GM12878 (cell line): ENCODE measurements around the gene TLX2. TPM values are rescaled to one million over a fixed set of nuclear protein-coding genes. Genes with fewer than 3 reads are reported as not detected.

Experiments
- ATAC-seq: fragments of 200-7000 bp; cut with Tn5 transposase; 3 replicates; pipeline ENCODE4 v1.9.1; 2020; ENCODE audit warnings: mild to moderate bottlenecking, moderate library complexity
- BruUV-seq: library from RNA; stranded (reverse); fragments of 400-500 nt; replicated peaks from 2 replicates; lab custom pipeline; 2021; lab: Mats Ljungman, UMichigan
- CTCF ChIA-PET: fragments of 300-600 bp; sonication (Branson Sonifier 250); formaldehyde crosslinking; extraction: SDS; loops from one replicate; lab custom pipeline; 2021; ENCODE audit warnings: inconsistent platforms; lab: Yijun Ruan, JAX
- POLR2A ChIA-PET: fragments of 350-600 bp; formaldehyde crosslinking; extraction: SDS; loops from one replicate; lab custom pipeline; 2021; ENCODE audit warnings: inconsistent platforms; lab: Charles Lee
- RAD21 ChIA-PET: fragments of 300-600 bp; sonication (Branson Sonifier 250); formaldehyde crosslinking; loops from one replicate; lab custom pipeline; 2023; ENCODE audit warnings: antibody characterized with exemption; ENCODE audit not compliant: unreplicated experiment; lab: Charles Lee
- SMC1A ChIA-PET: fragments of 300-600 bp; sonication (Branson Sonifier 250); formaldehyde crosslinking; loops from one replicate; lab custom pipeline; 2023; ENCODE audit not compliant: unreplicated experiment, uncharacterized antibody; lab: Charles Lee
- DNase-seq: peaks from one replicate; pipeline ENCODE4 v3.0.0-alpha.2; 2011; ENCODE audit warnings: low read depth, low spot score
- FAIRE-seq: peaks from 3 replicates; lab custom pipeline; 2011; peaks lifted over from hg19 to GRCh38; lab: Jason Lieb, UNC
- H2AFZ ChIP-seq: 2 replicates; pipeline ENCODE4 v1.6.0; 2011; ENCODE audit warnings: low read depth, low read length, control low read depth; ENCODE audit not compliant: control insufficient read depth
- H3K27ac ChIP-seq: 2 replicates; pipeline ENCODE4 v1.5.1; 2011; ENCODE audit warnings: control low read depth; ENCODE audit not compliant: control insufficient read depth, insufficient read depth
- H3K27me3 ChIP-seq, 2 experiments: replicated peaks in 1 of 2; 2 replicates each; pipeline versions ENCODE4 v1.6.0 to v1.6.1; 2011; ENCODE audit warnings: low read length in 1 of 2; ENCODE audit not compliant: control insufficient read depth in 2 of 2, insufficient read depth in 2 of 2
- H3K36me3 ChIP-seq, 2 experiments: 2 replicates each; pipeline ENCODE4 v1.5.1; 2011; ENCODE audit warnings: low read length in 1 of 2; ENCODE audit not compliant: control insufficient read depth in 2 of 2, insufficient read depth in 2 of 2
- H3K4me1 ChIP-seq: 2 replicates; pipeline ENCODE4 v1.6.1; 2011; ENCODE audit warnings: mild to moderate bottlenecking, low read length, moderate library complexity, mixed read lengths; ENCODE audit not compliant: control insufficient read depth, insufficient read depth
- H3K4me2 ChIP-seq: 2 replicates; pipeline ENCODE4 v1.6.0; 2011; ENCODE audit warnings: control low read depth; ENCODE audit not compliant: control insufficient read depth, insufficient read depth
- H3K4me3 ChIP-seq: fragments of 200-600 bp; sonication (generic); 2 replicates; pipeline ENCODE4 v1.5.1; 2016
- H3K79me2 ChIP-seq: 2 replicates; pipeline ENCODE4 v1.6.0; 2011; ENCODE audit warnings: low read length; ENCODE audit not compliant: control insufficient read depth, insufficient read depth
- H3K9ac ChIP-seq: 2 replicates; pipeline ENCODE4 v1.8.0; 2011; ENCODE audit warnings: low read length, control low read depth, mixed read lengths; ENCODE audit not compliant: control insufficient read depth, insufficient read depth
- H3K9me3 ChIP-seq: replicated peaks from 3 replicates; pipeline ENCODE4 v1.5.1; 2011; ENCODE audit warnings: mild to moderate bottlenecking, low read length; ENCODE audit not compliant: control insufficient read depth, insufficient read depth
- H4K20me1 ChIP-seq: 2 replicates; pipeline ENCODE4 v1.6.0; 2011; ENCODE audit not compliant: control insufficient read depth, insufficient read depth
- SMARCA5 ChIP-seq: fragments of 450-650 bp; IDR thresholded peaks from 2 replicates; pipeline ENCODE4 v1.6.1; 2017; ENCODE audit warnings: mild to moderate bottlenecking
- ZNF384 ChIP-seq: IDR thresholded peaks from 2 replicates; pipeline ENCODE4 v1.6.1; 2012; ENCODE audit warnings: low read depth, mild to moderate bottlenecking, low read length, improper control_type of control experiment, borderline replicate concordance
- WGBS: methylation state at CpG from one replicate; pipeline ENCODE4 v1.1.6; 2016; ENCODE audit warnings: low lambda C conversion rate; ENCODE audit not compliant: insufficient replicate concordance, insufficient coverage; ENCODE audit errors: missing lambda C conversion rate; 5-methylcytosine and 5-hydroxymethylcytosine counted together
- in situ Hi-C: fragments of 300-500 bp; cut with MboI; formaldehyde crosslinking; loops from 9 replicates; pipeline ENCODE4 v1.14.3; 2018; ENCODE audit warnings: mixed read lengths
- intact Hi-C: fragments of 100-400 bp; cut with micrococcal nuclease; formaldehyde crosslinking; loops from one replicate; pipeline ENCODE4 v1.14.2; 2022; ENCODE audit not compliant: unreplicated experiment
- polyA plus RNA-seq, 11 experiments: library from polyadenylated mRNA; depleted of rRNA in 4 of 11; unstranded in 6 of 11; stranded (reverse) in 5 of 11; fragments of >200 nt; fragmentation: Nextera tagmentation in 4 of 11; fragmentation: Illumina TruSeq in 1 of 11; extraction: Ambion mirVana in 4 of 11; extraction: Trizol in 1 of 11; gene quantifications; 1 replicate in 1 of 11; 2 replicates in 10 of 11; pipeline versions ENCODE4 v1.2.1 to v1.2.3, GENCODE V29; 2011 to 2016; ENCODE audit warnings: inconsistent platforms in 2 of 11, missing spikeins in 2 of 11, low read depth in 1 of 11
- total RNA-seq, 4 experiments: library from RNA; depleted of rRNA in 3 of 4; stranded (reverse); fragments of >200 nt in 3 of 4; fragmentation: Illumina TruSeq in 1 of 4; extraction: Trizol in 1 of 4; gene quantifications; 2 replicates each; pipeline versions ENCODE4 v1.2.1 to v1.2.3, GENCODE V29; 2013 to 2021

TLX2 gene
- total and polyA plus RNA-seq, 10 of the 15 experiments (the other 5 are each of a cell fraction or from before 2014, with no cell fraction given), result 0.06 to 5.5 (median 3.6) TPM; not detected in 1

GRCh38 chr2:74481431-74481830, 32.8 kb upstream of the TLX2 start:
- Histone ChIP-seq H3K4me1 (peaks cover 13% of the 10 kb centered on the region), H4K20me1 (no peaks in the 10 kb centered on the region; the same call in 1 of the 2 replicates), H3K9ac (peak overlapping the region; percentile 91), H3K9me3 (no peaks in the 10 kb centered on the region), H3K36me3 (no peaks in the 10 kb centered on the region), H2AFZ (no peak overlapping the region), H3K79me2 (peaks cover 27% of the 10 kb centered on the region), H3K27ac (no peak overlapping the region), H3K4me3 (peak overlapping the region; percentile 97), H3K27me3 (no peaks in the 10 kb centered on the region; a peak in 1 of 4 replicates), H3K4me2 (peak overlapping the region; percentile 96)
- CTCF ChIA-PET, result interaction anchor here (0.5 to 19.4 kb wide), 16 partner anchors 9 to 149 kb away, joined by 3 to 280 read pairs (median 6); partner anchors contain the start of genes AUP1, DQX1, HTRA2 and INO80B
- POLR2A ChIA-PET, result interaction anchor here (0.7 to 3.6 kb wide), 13 partner anchors 9 to 119 kb away, joined by 3 to 44 read pairs (median 5); partner anchors contain the start of genes AUP1, HTRA2, INO80B and MOGS
- DNase-seq (no peak), FAIRE-seq (no peak), ATAC-seq (no peak)
- SMC1A ChIA-PET, result interaction anchor here (0.7 to 5.7 kb wide), 12 partner anchors 8 to 107 kb away, joined by 3 to 128 read pairs (median 7); partner anchors contain the start of genes C2orf81, HTRA2, INO80B and MRPL53
- WGBS, result 61% methylated on average over 3 of the region's 3 CpGs
- no TSS peak for BruUV-seq
- TF ChIP-seq SMARCA5, result no peak
- no peak for TF ChIP-seq ZNF384
- RAD21 ChIA-PET, result interaction anchor here (0.6 to 5.9 kb wide), 13 partner anchors 9 to 657 kb away, joined by 3 to 121 read pairs (median 5); partner anchors contain the start of genes AUP1, DQX1, HTRA2 and INO80B
- in situ Hi-C loops, result loop anchor here (10.0 kb wide), 1 partner anchor 103 kb away; no protein-coding TSS in a partner anchor
- intact Hi-C loops, result no loop called here
